HepG2 (cell line): ENCODE data around the gene KCTD13. TPM values are rescaled to one million over a fixed set of nuclear protein-coding genes. Genes with fewer than 3 reads are reported as not detected.

Experiments
- HMGXB4 ChIP-seq, 2 experiments: sonication (generic) in 1 of 2; formaldehyde crosslinking in 1 of 2; IDR thresholded peaks; 2 replicates each; pipeline versions ENCODE4 v1.4.0 to v1.6.1; 2018 to 2020; ENCODE audit warnings: missing genetic modification reagents in 2 of 2, borderline replicate concordance in 1 of 2, low read depth in 1 of 2, mild to moderate bottlenecking in 1 of 2, missing biosample characterization in 1 of 2
- IRX3 ChIP-seq: sonication (generic); formaldehyde crosslinking; IDR thresholded peaks from 2 replicates; pipeline ENCODE4 v1.8.1; 2023; ENCODE audit warnings: mild to moderate bottlenecking, low read depth, missing genetic modification reagents, borderline replicate concordance
- MAZ ChIP-seq, 2 experiments: sonication (generic) in 1 of 2; formaldehyde crosslinking in 1 of 2; IDR thresholded peaks; 2 replicates each; pipeline versions ENCODE4 v1.5.0 to v1.6.1; 2012 to 2020; ENCODE audit warnings: low read depth in 2 of 2, mild to moderate bottlenecking in 2 of 2, borderline replicate concordance in 1 of 2, improper control_type of control experiment in 1 of 2, low read length in 1 of 2, missing genetic modification reagents in 1 of 2, moderate library complexity in 1 of 2
- TAF15 ChIP-seq: fragments of 200-400 bp; formaldehyde crosslinking; IDR thresholded peaks from one replicate; pipeline ENCODE4 v1.6.1; 2018; ENCODE audit warnings: mild to moderate bottlenecking, low read depth, low read length; ENCODE audit not compliant: poor library complexity, severe bottlenecking
- TFDP1 ChIP-seq: IDR thresholded peaks from 2 replicates; pipeline ENCODE4 v1.6.1; 2016; ENCODE audit warnings: missing compliant biosample characterization, missing genetic modification reagents, borderline replicate concordance
- YEATS4 ChIP-seq: sonication (generic); formaldehyde crosslinking; IDR thresholded peaks from 2 replicates; pipeline ENCODE4 v1.4.0; 2020; ENCODE audit warnings: missing genetic modification reagents, borderline replicate concordance
- ZBED4 ChIP-seq: sonication (generic); formaldehyde crosslinking; IDR thresholded peaks from 2 replicates; pipeline ENCODE4 v1.4.0; 2020; ENCODE audit warnings: missing genetic modification reagents, borderline replicate concordance
- ZBTB42 ChIP-seq: sonication (generic); formaldehyde crosslinking; IDR thresholded peaks from 2 replicates; pipeline ENCODE4 v1.5.0; 2020; ENCODE audit warnings: mild to moderate bottlenecking, missing genetic modification reagents
- ZNF317 ChIP-seq: sonication (generic); formaldehyde crosslinking; IDR thresholded peaks from 2 replicates; pipeline ENCODE4 v1.5.0; 2020; ENCODE audit warnings: mild to moderate bottlenecking, missing genetic modification reagents
- ZNF660 ChIP-seq: sonication (generic); formaldehyde crosslinking; IDR thresholded peaks from 2 replicates; pipeline ENCODE4 v1.5.1; 2020; ENCODE audit warnings: mild to moderate bottlenecking, low read depth, missing genetic modification reagents, borderline replicate concordance
- ZNF720 ChIP-seq: sonication (generic); formaldehyde crosslinking; IDR thresholded peaks from 2 replicates; pipeline ENCODE4 v1.4.0; 2020; ENCODE audit warnings: missing genetic modification reagents
- polyA plus RNA-seq, 8 experiments: library from polyadenylated mRNA; depleted of rRNA in 3 of 8; stranded (reverse) in 7 of 8; unstranded in 1 of 8; fragments of >200 nt; fragmentation: Illumina TruSeq in 4 of 8; extraction: Trizol in 4 of 8; gene quantifications; 2 replicates each; pipeline versions ENCODE4 v1.2.1 to v1.2.3, GENCODE V29; 2011 to 2016; ENCODE audit warnings: low read depth in 4 of 8, missing spikeins in 1 of 8, mixed read lengths in 1 of 8; ENCODE audit not compliant: insufficient read depth in 1 of 8
- total RNA-seq, 5 experiments: library from RNA; depleted of rRNA; stranded (reverse); fragments of >200 nt; fragmentation: Illumina TruSeq; extraction: Trizol; gene quantifications; 2 replicates each; pipeline ENCODE4 v1.2.3, GENCODE V29; 2016; ENCODE audit warnings: low read depth in 1 of 5

The KCTD13 gene
- total and polyA plus RNA-seq, 2 of the 13 experiments (the other 11 are each of a cell fraction or from before 2014, with no cell fraction given): 6.3 to 14.7 TPM

- TF ChIP-seq YEATS4 (peak; percentile 96), ZNF660 (CRISPR knock-in tag) (no peak), HMGXB4 (CRISPR knock-in tag; IDR thresholded peaks at IDR 0.05; ENCODE audit: borderline replicate concordance in 1 of 2, low read depth in 1 of 2) (peak; percentile 72 to 78; a peak in 3 of 4 replicates), IRX3 (CRISPR knock-in tag) (peak; percentile 48; the same call in 1 of the 2 replicates), ZNF720 (no peak; the same call in 1 of the 2 replicates), ZBED4 (CRISPR knock-in tag) (no peak), MAZ (IDR thresholded peaks at IDR 0.05; ENCODE audit: borderline replicate concordance, low read depth, low read length) (peak; percentile 87), MAZ (CRISPR knock-in tag; IDR thresholded peaks at IDR 0.05; ENCODE audit: low read depth) (peak; percentile 99; the same call in 1 of the 2 replicates), TFDP1 (CRISPR knock-in tag) (peak; percentile 99), ZNF317 (CRISPR knock-in tag) (peak; percentile 69), TAF15 (peak; percentile 90), ZBTB42 (no peak)
Observed at GRCh38 chr16:29973384-29974246, 47.6 kb upstream of the KCTD13 start, which contains the start of gene TAOK2 (continued).
